Activated naive CD4-positive, alpha-beta T cell treated with anti-CD3 and anti-CD28 coated beads, Interleukin-2, amount 50 U/mL, for 72 hours (primary cell): ENCODE results near the gene LPAR1. TPM values are rescaled to one million over a fixed set of nuclear protein-coding genes. Genes with fewer than 3 reads are reported as not detected.
"Not testable (repeated sequence)": the region's sequence is repeated elsewhere in the genome, so short reads cannot be mapped to it uniquely, and the experiment has no call there.

Experiments used
- ATAC-seq, 2 donors: fragments of 150-1000 bp; cut with Tn5 transposase; 2 replicates each; pipeline ENCODE4 v1.10.0; 2021; ENCODE audit warnings: mild to moderate bottlenecking in 2 of 2, moderate library complexity in 2 of 2
- DNase-seq, 2 donors: peaks; one replicate each; pipeline ENCODE4 v3.0.0; 2021 to 2022; ENCODE audit warnings: low spot score in 2 of 2
- H3K27ac Mint-ChIP-seq, 2 donors: one replicate each; pipeline ENCODE4 v1.8.0; 2022; ENCODE audit warnings: mild to moderate bottlenecking in 2 of 2, mixed read lengths in 2 of 2
- H3K36me3 Mint-ChIP-seq, 2 donors: one replicate each; pipeline ENCODE4 v1.8.0; 2022; ENCODE audit warnings: mixed read lengths in 2 of 2
- H3K9me3 Mint-ChIP-seq, 2 donors: one replicate each; pipeline ENCODE4 v1.8.0; 2022; ENCODE audit warnings: mixed read lengths in 2 of 2
- total RNA-seq, 2 donors: library from RNA; stranded (reverse); gene quantifications; one replicate each; pipeline ENCODE4 v1.2.3, GENCODE V29; 2022

Gene LPAR1
- total RNA-seq, 2 donors from 2014 or later: not detected

GRCh38 chr9:111047287-111047686 lies 9.0 kb upstream of the LPAR1 start:
- H3K27ac Mint-ChIP-seq, ATAC-seq, H3K36me3 Mint-ChIP-seq, H3K9me3 Mint-ChIP-seq, DNase-seq: not testable (repeated sequence)

- H3K9me3 Mint-ChIP-seq: no peaks in the 10 kb centered on the region
- no peak overlapping the region for H3K27ac Mint-ChIP-seq
- ATAC-seq: no peak
- no peak for DNase-seq
- H3K36me3 Mint-ChIP-seq: peaks cover 13% of the 10 kb centered on the region in 2 donors
Observed at GRCh38 chr9:111041902-111042301, 3.6 kb upstream of the LPAR1 start.

- no peak overlapping the region for H3K27ac Mint-ChIP-seq
- no peaks in the 10 kb centered on the region for H3K9me3 Mint-ChIP-seq
- H3K36me3 Mint-ChIP-seq: peaks cover 14 to 18% of the 10 kb centered on the region in 2 donors
- DNase-seq (no peak), ATAC-seq (no peak)
Observed at GRCh38 chr9:111040494-111040893, 2.2 kb upstream of the LPAR1 start.

GRCh38 chr9:111039231-111039906 lies 1.1 kb upstream of the LPAR1 start:
- Mint-ChIP-seq H3K36me3 (peaks cover 14 to 18% of the 10 kb centered on the region in 2 donors), H3K9me3 (no peaks in the 10 kb centered on the region), H3K27ac (no peak overlapping the region)
- DNase-seq: no peak
- no peak for ATAC-seq

- Mint-ChIP-seq H3K27ac (no peak overlapping the region), H3K36me3 (peaks cover 14 to 18% of the 10 kb centered on the region in 2 donors), H3K9me3 (no peaks in the 10 kb centered on the region)
- DNase-seq (no peak), ATAC-seq (peak in 1 of 2 donors; percentile 66)
Observed at GRCh38 chr9:111037708-111038330, 451 bp downstream of the LPAR1 start.

GRCh38 chr9:111037356-111037707 lies 938 bp downstream of the LPAR1 start:
- ATAC-seq (no peak), DNase-seq (no peak)
- Mint-ChIP-seq H3K27ac (no peak overlapping the region), H3K9me3 (no peaks in the 10 kb centered on the region), H3K36me3 (peaks cover 14 to 18% of the 10 kb centered on the region in 2 donors)

GRCh38 chr9:111036946-111037345 lies 1.3 kb downstream of the LPAR1 start:
- H3K36me3 Mint-ChIP-seq: peaks cover 14 to 18% of the 10 kb centered on the region in 2 donors
- ATAC-seq (no peak), DNase-seq (no peak)
- H3K9me3 Mint-ChIP-seq: no peaks in the 10 kb centered on the region
- H3K27ac Mint-ChIP-seq: no peak overlapping the region

GRCh38 chr9:111036429-111036789 lies 1.9 kb downstream of the LPAR1 start:
- ATAC-seq (no peak), DNase-seq (no peak)
- H3K36me3 Mint-ChIP-seq: peaks cover 14 to 18% of the 10 kb centered on the region in 2 donors
- no peak overlapping the region for H3K27ac Mint-ChIP-seq
- H3K9me3 Mint-ChIP-seq: no peaks in the 10 kb centered on the region

GRCh38 chr9:111035543-111036428 lies 2.5 kb downstream of the LPAR1 start:
- no peak for DNase-seq
- H3K36me3 Mint-ChIP-seq: peaks cover 14 to 18% of the 10 kb centered on the region in 2 donors
- H3K9me3 Mint-ChIP-seq: no peaks in the 10 kb centered on the region
- ATAC-seq: no peak
- H3K27ac Mint-ChIP-seq: no peak overlapping the region

GRCh38 chr9:111034898-111035539 lies 3.3 kb downstream of the LPAR1 start:
- peaks cover 14 to 18% of the 10 kb centered on the region in 2 donors for H3K36me3 Mint-ChIP-seq
- DNase-seq (no peak), ATAC-seq (no peak)
- H3K9me3 Mint-ChIP-seq: peaks cover 0 to 3% of the 10 kb centered on the region in 2 donors
- no peak overlapping the region for H3K27ac Mint-ChIP-seq

- peaks cover 14 to 17% of the 10 kb centered on the region in 2 donors for H3K36me3 Mint-ChIP-seq
- peaks cover 0 to 3% of the 10 kb centered on the region in 2 donors for H3K9me3 Mint-ChIP-seq
- DNase-seq: no peak
- no peak for ATAC-seq
- H3K27ac Mint-ChIP-seq: no peak overlapping the region
Observed at GRCh38 chr9:111034170-111034897, 3.9 kb downstream of the LPAR1 start.

GRCh38 chr9:111030492-111030891 lies 7.8 kb downstream of the LPAR1 start:
- no peaks in the 10 kb centered on the region for H3K36me3 Mint-ChIP-seq
- no peak overlapping the region for H3K27ac Mint-ChIP-seq
- DNase-seq: no peak
- peaks cover 0 to 3% of the 10 kb centered on the region in 2 donors for H3K9me3 Mint-ChIP-seq
- no peak for ATAC-seq

- no peaks in the 10 kb centered on the region for H3K36me3 Mint-ChIP-seq
- H3K9me3 Mint-ChIP-seq: peaks cover 0 to 3% of the 10 kb centered on the region in 2 donors
- H3K27ac Mint-ChIP-seq: no peak overlapping the region
- no peak for ATAC-seq
- DNase-seq: no peak
Observed at GRCh38 chr9:111029260-111029659, 9.0 kb downstream of the LPAR1 start.

GRCh38 chr9:111027798-111028197 lies 10.5 kb downstream of the LPAR1 start:
- H3K9me3 Mint-ChIP-seq: peaks cover 5 to 11% of the 10 kb centered on the region in 2 donors
- ATAC-seq (no peak), DNase-seq (no peak)
- H3K36me3 Mint-ChIP-seq: no peaks in the 10 kb centered on the region
- H3K27ac Mint-ChIP-seq: no peak overlapping the region

- H3K9me3 Mint-ChIP-seq: peaks cover 5 to 8% of the 10 kb centered on the region in 2 donors
- no peaks in the 10 kb centered on the region for H3K36me3 Mint-ChIP-seq
- no peak for ATAC-seq
Observed at GRCh38 chr9:111023128-111023527, 15.1 kb downstream of the LPAR1 start.

GRCh38 chr9:111020594-111020993 lies 17.7 kb downstream of the LPAR1 start:
- no peak for ATAC-seq
- Mint-ChIP-seq H3K27ac (no peak overlapping the region), H3K9me3 (peaks cover 5 to 8% of the 10 kb centered on the region in 2 donors), H3K36me3 (no peaks in the 10 kb centered on the region)
- no peak for DNase-seq

More at GRCh38 chr9:111023128-111023527, 15.1 kb downstream of the LPAR1 start:
- no peak overlapping the region for H3K27ac Mint-ChIP-seq
- no peak for DNase-seq
